H1 (cell line): Measurements from ENCODE around the gene RBMS1. TPM values are rescaled to one million over a fixed set of nuclear protein-coding genes. Genes with fewer than 3 reads are reported as not detected.
"Not testable (repeated sequence)": the region's sequence is repeated elsewhere in the genome, so short reads cannot be mapped to it uniquely, and the experiment has no call there.

ENCODE experiments used
- CTCF ChIA-PET: fragments of 300-600 bp; sonication (Branson Sonifier 250); formaldehyde crosslinking; loops from one replicate; lab custom pipeline; 2021; ENCODE audit not compliant: partially characterized antibody; lab: Charles Lee
- POLR2A ChIA-PET: fragments of 300-600 bp; sonication (Branson Sonifier 250); formaldehyde crosslinking; loops from one replicate; lab custom pipeline; 2021; ENCODE audit warnings: inconsistent platforms; ENCODE audit not compliant: partially characterized antibody; lab: Charles Lee
- DNase-seq, 2 experiments: peaks; one replicate each; pipeline versions ENCODE4 v3.0.0 to v3.0.0-alpha.2; 2010 to 2022; ENCODE audit warnings: low spot score in 2 of 2, low read depth in 1 of 2, mixed read lengths in 1 of 2
- FAIRE-seq: peaks from 2 replicates; lab custom pipeline; 2011; peaks lifted over from hg19 to GRCh38; lab: Jason Lieb, UNC
- H2AFZ ChIP-seq: 2 replicates; pipeline ENCODE4 v1.8.1; 2012; ENCODE audit warnings: low read length, inconsistent platforms
- H2AK5ac ChIP-seq: 2 replicates; pipeline ENCODE4 v1.6.1; 2013; ENCODE audit warnings: low read depth, low read length
- H2BK120ac ChIP-seq: replicated peaks from 2 replicates; pipeline ENCODE3; 2013; ENCODE audit warnings: low read depth, low read length, inconsistent platforms
- H2BK12ac ChIP-seq: 2 replicates; pipeline ENCODE4 v1.6.1; 2013; ENCODE audit warnings: low read depth, low read length
- H2BK15ac ChIP-seq: 2 replicates; pipeline ENCODE4 v1.6.1; 2013; ENCODE audit warnings: low read length
- H2BK20ac ChIP-seq: 2 replicates; pipeline ENCODE4 v1.6.1; 2013; ENCODE audit warnings: low read length
- H2BK5ac ChIP-seq: 2 replicates; pipeline ENCODE4 v1.6.1; 2013; ENCODE audit warnings: low read depth, low read length
- H3K14ac ChIP-seq: 2 replicates; pipeline ENCODE4 v1.6.1; 2013; ENCODE audit warnings: inconsistent platforms; ENCODE audit not compliant: insufficient read length
- H3K18ac ChIP-seq: 2 replicates; pipeline ENCODE4 v1.6.1; 2013; ENCODE audit warnings: low read length; ENCODE audit errors: extremely low read depth
- H3K23ac ChIP-seq: 2 replicates; pipeline ENCODE4 v1.6.1; 2013; ENCODE audit warnings: inconsistent platforms; ENCODE audit not compliant: insufficient read length
- H3K23me2 ChIP-seq: 2 replicates; pipeline ENCODE4 v1.6.1; 2013; ENCODE audit warnings: low read depth, low read length
- H3K27ac ChIP-seq: 2 replicates; pipeline ENCODE4 v1.6.1; 2011; ENCODE audit warnings: low read depth, low read length, inconsistent platforms
- H3K27me3 ChIP-seq, 4 experiments: replicated peaks in 1 of 4; 1 replicate in 1 of 4; 2 replicates in 3 of 4; pipeline versions ENCODE4 v1.6.1 to v1.8.1; 2011 to 2013; ENCODE audit warnings: low read length in 3 of 4, mild to moderate bottlenecking in 3 of 4, inconsistent platforms in 2 of 4, mixed read lengths in 2 of 4, moderate library complexity in 1 of 4; ENCODE audit not compliant: control insufficient read depth in 3 of 4, insufficient read depth in 3 of 4; ENCODE audit errors: extremely low read depth in 1 of 4
- H3K36me3 ChIP-seq, 4 experiments: 2 replicates each; pipeline versions ENCODE4 v1.6.1 to v1.8.1; 2011 to 2013; ENCODE audit warnings: mild to moderate bottlenecking in 4 of 4, low read length in 3 of 4, moderate library complexity in 2 of 4, control low read depth in 1 of 4, inconsistent platforms in 1 of 4; ENCODE audit not compliant: insufficient read depth in 4 of 4, control insufficient read depth in 2 of 4
- H3K4ac ChIP-seq: replicated peaks from 2 replicates; pipeline ENCODE3; 2013; ENCODE audit warnings: low read length, low read depth, mixed read lengths, inconsistent platforms; ENCODE audit not compliant: insufficient read length
- H3K4me1 ChIP-seq, 4 experiments: replicated peaks in 1 of 4; 1 replicate in 1 of 4; 2 replicates in 3 of 4; pipeline versions ENCODE4 v1.6.1 to v1.8.1; 2011 to 2013; ENCODE audit warnings: low read length in 3 of 4, inconsistent platforms in 2 of 4, mixed read lengths in 1 of 4; ENCODE audit not compliant: insufficient read depth in 4 of 4, control insufficient read depth in 3 of 4
- H3K4me2 ChIP-seq, 2 experiments: 2 replicates each; pipeline versions ENCODE4 v1.6.1 to v1.8.1; 2011 to 2013; ENCODE audit warnings: low read depth in 2 of 2, low read length in 2 of 2, control low read depth in 1 of 2, inconsistent platforms in 1 of 2, mild to moderate bottlenecking in 1 of 2; ENCODE audit not compliant: insufficient read depth in 1 of 2
- H3K4me3 ChIP-seq, 4 experiments: fragments of 200-600, 300-600 bp in 1 of 4; sonication (generic), shearing (Covaris generic), sonication (Bioruptor Twin) in 1 of 4; 2 replicates each; pipeline versions ENCODE4 v1.5.1 to v1.8.1; 2011 to 2016; ENCODE audit warnings: low read length in 4 of 4, low read depth in 3 of 4, control low read depth in 2 of 4, inconsistent platforms in 2 of 4, mild to moderate bottlenecking in 2 of 4, mixed read lengths in 1 of 4, moderate library complexity in 1 of 4; ENCODE audit not compliant: insufficient read depth in 2 of 4; ENCODE audit errors: extremely low read depth in 1 of 4
- H3K56ac ChIP-seq: replicated peaks from 2 replicates; pipeline ENCODE3; 2013; ENCODE audit warnings: low read depth, mild to moderate bottlenecking, mixed read lengths, low read length, inconsistent platforms; ENCODE audit not compliant: insufficient read length
- H3K79me1 ChIP-seq: 2 replicates; pipeline ENCODE4 v1.6.1; 2013; ENCODE audit warnings: low read depth, low read length, control low read depth
- H3K79me2 ChIP-seq, 2 experiments: 2 replicates each; pipeline versions ENCODE4 v1.6.1 to v1.8.1; 2012 to 2013; ENCODE audit warnings: low read length in 2 of 2, mild to moderate bottlenecking in 2 of 2, inconsistent platforms in 1 of 2; ENCODE audit not compliant: insufficient read depth in 2 of 2, control insufficient read depth in 1 of 2
- H3K9ac ChIP-seq, 4 experiments: replicated peaks in 1 of 4; 1 replicate in 1 of 4; 2 replicates in 3 of 4; pipeline versions ENCODE4 v1.6.1 to v1.8.1; 2011 to 2013; ENCODE audit warnings: low read depth in 3 of 4, low read length in 3 of 4, control low read depth in 2 of 4, mild to moderate bottlenecking in 2 of 4, moderate library complexity in 2 of 4, inconsistent platforms in 1 of 4; ENCODE audit errors: extremely low read depth in 1 of 4
- H3K9me3 ChIP-seq, 2 experiments: 2 replicates each; pipeline versions ENCODE4 v1.6.1 to v1.8.1; 2012 to 2013; ENCODE audit warnings: mild to moderate bottlenecking in 2 of 2, moderate library complexity in 2 of 2, control low read depth in 1 of 2, inconsistent platforms in 1 of 2, low read depth in 1 of 2, low read length in 1 of 2, mixed read lengths in 1 of 2; ENCODE audit not compliant: insufficient read depth in 2 of 2
- H4K20me1 ChIP-seq, 2 experiments: replicated peaks in 1 of 2; 2 replicates each; pipeline versions ENCODE3 to v1.8.1; 2011 to 2013; ENCODE audit warnings: inconsistent platforms in 2 of 2, low read length in 2 of 2, mild to moderate bottlenecking in 1 of 2; ENCODE audit not compliant: insufficient read depth in 2 of 2, control insufficient read depth in 1 of 2
- H4K5ac ChIP-seq: 2 replicates; pipeline ENCODE4 v1.6.1; 2013; ENCODE audit warnings: low read length, low read depth, mixed read lengths, inconsistent platforms; ENCODE audit not compliant: insufficient read length
- H4K8ac ChIP-seq: 2 replicates; pipeline ENCODE4 v1.8.0; 2013; ENCODE audit warnings: mild to moderate bottlenecking, moderate library complexity, low read length, inconsistent platforms; ENCODE audit not compliant: insufficient read depth; ENCODE audit errors: extremely low read depth
- H4K91ac ChIP-seq: replicated peaks from 2 replicates; pipeline ENCODE3; 2013; ENCODE audit warnings: low read length, mixed read lengths, inconsistent platforms; ENCODE audit not compliant: insufficient read length
- WGBS, 2 experiments: shearing (Covaris generic) in 1 of 2; methylation state at CpG; one replicate each; pipeline versions ENCODE4 v1.1.6 to v1.1.7; 2013 to 2015; ENCODE audit warnings: low lambda C conversion rate in 2 of 2, mixed read lengths in 2 of 2, inconsistent platforms in 1 of 2, low coverage in 1 of 2, missing lambda C conversion rate in 1 of 2; ENCODE audit not compliant: insufficient replicate concordance in 2 of 2, insufficient coverage in 1 of 2, insufficient read length in 1 of 2; ENCODE audit errors: extremely low coverage in 1 of 2, missing lambda C conversion rate in 1 of 2; 5-methylcytosine and 5-hydroxymethylcytosine counted together
- polyA plus RNA-seq, 7 experiments: library from polyadenylated mRNA; depleted of rRNA in 3 of 7; stranded (reverse) in 5 of 7; unstranded in 2 of 7; fragments of >200 nt in 5 of 7; fragments of 200-250 nt in 2 of 7; gene quantifications; 1 replicate in 5 of 7; 2 replicates in 1 of 7; 4 replicates in 1 of 7; pipeline versions ENCODE4 v1.2.1 to v1.2.3, GENCODE V29; 2011 to 2013; ENCODE audit warnings: missing spikeins in 2 of 7, mixed read lengths in 2 of 7
- total RNA-seq: library from RNA; stranded (reverse); fragmentation: NEBNext Ultra II Directional; extraction: Animal tissue kit (Norgen Biotek cat#: 25700); gene quantifications from 2 replicates; pipeline ENCODE4 v1.2.1, GENCODE V29; 2021

The RBMS1 gene
- total and polyA plus RNA-seq, 2 of the 8 experiments (the other 6 are each of a cell fraction or from before 2014, with no cell fraction given): 53.7 to 60.0 TPM

- H3K14ac ChIP-seq, H3K56ac ChIP-seq, H3K23me2 ChIP-seq, H3K4ac ChIP-seq, H3K4me3 ChIP-seq, H3K36me3 ChIP-seq, H3K23ac ChIP-seq, H3K79me1 ChIP-seq, H2BK120ac ChIP-seq, H4K91ac ChIP-seq, H2AK5ac ChIP-seq, H3K4me1 ChIP-seq, H4K5ac ChIP-seq, FAIRE-seq, H4K8ac ChIP-seq, H3K27me3 ChIP-seq, H3K79me2 ChIP-seq, H2AFZ ChIP-seq, H2BK5ac ChIP-seq, H3K9me3 ChIP-seq, H3K9ac ChIP-seq, H2BK15ac ChIP-seq, H2BK12ac ChIP-seq, H4K20me1 ChIP-seq, DNase-seq, H3K18ac ChIP-seq, H3K27ac ChIP-seq, H2BK20ac ChIP-seq, H3K4me2 ChIP-seq: not testable (repeated sequence)
- ChIA-PET CTCF (interaction anchor here (1.2 kb wide), 1 partner anchor 9 kb away, joined by 3 read pairs; no protein-coding TSS in a partner anchor), POLR2A (interaction anchor here (0.9 kb wide), 1 partner anchor 15 kb away, joined by 3 read pairs; no protein-coding TSS in a partner anchor)
- WGBS, 2 experiments: 86% methylated on average over 3 of the region's 3 CpGs; no CpG with 5 or more reads in 1 of the 2 experiments
Observed at GRCh38 chr2:160421646-160422501, 71.7 kb downstream of the RBMS1 start.
